GM12801 (cell line): Measurements from ENCODE around the gene TBL1X.

Source experiments
- TF ChIP-seq, protein P1 (sequence below): IDR thresholded peaks from one replicate; pipeline ENCODE4 v1.5.1; 2011; ENCODE audit warnings: control low read depth; ENCODE audit not compliant: insufficient read length; ENCODE audit errors: extremely low read depth

TBL1X gene

DNA sequence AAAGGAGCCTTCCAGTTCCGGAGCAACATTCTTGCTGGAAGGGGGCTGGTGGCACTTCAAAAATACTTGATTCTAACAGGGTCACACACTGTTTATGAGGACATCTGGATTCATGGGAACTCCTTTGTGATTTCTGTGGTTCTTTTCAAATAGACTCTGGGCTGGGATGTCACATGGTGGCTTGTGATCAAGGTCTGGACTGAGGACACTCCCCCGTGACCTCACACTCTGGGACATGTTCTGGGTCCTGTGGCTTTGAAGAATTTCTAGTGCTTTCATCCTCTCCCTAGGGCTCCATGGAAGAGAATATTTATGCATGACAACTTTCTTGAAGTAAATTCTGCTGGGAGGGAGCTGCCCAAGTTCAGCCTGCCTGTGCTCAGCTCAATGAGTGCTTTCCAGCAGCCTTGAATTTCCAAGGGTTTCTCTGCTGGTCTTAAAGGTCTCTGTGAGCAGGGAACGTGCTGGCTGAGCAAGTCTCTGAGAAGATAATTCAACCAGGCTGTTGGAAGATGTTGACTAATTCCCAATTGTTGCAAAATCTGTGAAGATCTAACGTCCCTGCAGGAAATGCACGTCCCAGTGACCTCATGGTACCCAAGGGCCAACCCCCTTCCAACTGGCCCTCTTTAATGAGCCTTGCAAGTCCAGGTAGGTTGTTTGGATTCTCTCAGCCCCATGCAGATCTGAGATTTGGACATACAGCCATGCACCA is 264.5 kb downstream of the TBL1X start:
- TF ChIP-seq, protein P1, sequence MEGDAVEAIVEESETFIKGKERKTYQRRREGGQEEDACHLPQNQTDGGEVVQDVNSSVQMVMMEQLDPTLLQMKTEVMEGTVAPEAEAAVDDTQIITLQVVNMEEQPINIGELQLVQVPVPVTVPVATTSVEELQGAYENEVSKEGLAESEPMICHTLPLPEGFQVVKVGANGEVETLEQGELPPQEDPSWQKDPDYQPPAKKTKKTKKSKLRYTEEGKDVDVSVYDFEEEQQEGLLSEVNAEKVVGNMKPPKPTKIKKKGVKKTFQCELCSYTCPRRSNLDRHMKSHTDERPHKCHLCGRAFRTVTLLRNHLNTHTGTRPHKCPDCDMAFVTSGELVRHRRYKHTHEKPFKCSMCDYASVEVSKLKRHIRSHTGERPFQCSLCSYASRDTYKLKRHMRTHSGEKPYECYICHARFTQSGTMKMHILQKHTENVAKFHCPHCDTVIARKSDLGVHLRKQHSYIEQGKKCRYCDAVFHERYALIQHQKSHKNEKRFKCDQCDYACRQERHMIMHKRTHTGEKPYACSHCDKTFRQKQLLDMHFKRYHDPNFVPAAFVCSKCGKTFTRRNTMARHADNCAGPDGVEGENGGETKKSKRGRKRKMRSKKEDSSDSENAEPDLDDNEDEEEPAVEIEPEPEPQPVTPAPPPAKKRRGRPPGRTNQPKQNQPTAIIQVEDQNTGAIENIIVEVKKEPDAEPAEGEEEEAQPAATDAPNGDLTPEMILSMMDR = no peak

DNA sequence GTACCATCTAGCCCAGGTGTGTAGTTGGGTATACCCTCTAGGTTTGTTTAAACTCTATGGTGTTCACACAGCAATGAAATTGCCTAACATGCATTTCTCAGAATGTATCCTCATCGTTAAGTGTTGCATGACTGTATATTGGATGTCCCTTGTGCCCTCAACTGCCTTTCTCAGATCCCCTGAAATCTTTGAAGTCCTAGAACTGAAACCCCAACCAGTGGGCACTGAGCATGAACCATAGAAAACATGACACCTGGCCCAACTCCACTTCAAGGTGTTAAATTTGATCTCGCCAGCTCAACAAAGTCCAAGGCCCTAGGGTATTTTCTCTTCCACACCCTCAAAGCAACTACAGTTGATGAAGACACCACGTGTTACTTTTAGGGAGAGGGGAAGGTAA is 265.2 kb downstream of the TBL1X start:
- TF ChIP-seq, protein P1 = no peak

DNA sequence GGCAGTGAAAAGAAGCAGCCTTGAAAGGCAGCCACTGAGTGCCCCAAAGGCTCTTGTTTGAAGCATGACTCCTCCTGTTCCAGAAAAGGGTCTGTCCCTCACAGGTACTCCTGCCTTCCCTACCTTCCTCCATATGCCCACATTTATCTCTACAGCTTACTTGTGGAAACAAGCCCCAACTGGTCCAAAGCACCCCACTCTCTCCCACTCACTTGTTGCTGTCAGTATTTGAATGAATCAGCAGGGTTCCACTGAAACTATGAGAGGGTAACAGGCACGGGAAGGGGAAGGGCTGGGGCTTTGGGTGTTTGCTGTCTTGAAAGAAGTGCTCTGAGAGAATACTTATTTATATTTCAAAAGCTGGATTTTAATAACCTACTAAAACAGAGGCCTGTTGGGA is 265.9 kb downstream of the TBL1X start:
- TF ChIP-seq, protein P1 = no peak

DNA sequence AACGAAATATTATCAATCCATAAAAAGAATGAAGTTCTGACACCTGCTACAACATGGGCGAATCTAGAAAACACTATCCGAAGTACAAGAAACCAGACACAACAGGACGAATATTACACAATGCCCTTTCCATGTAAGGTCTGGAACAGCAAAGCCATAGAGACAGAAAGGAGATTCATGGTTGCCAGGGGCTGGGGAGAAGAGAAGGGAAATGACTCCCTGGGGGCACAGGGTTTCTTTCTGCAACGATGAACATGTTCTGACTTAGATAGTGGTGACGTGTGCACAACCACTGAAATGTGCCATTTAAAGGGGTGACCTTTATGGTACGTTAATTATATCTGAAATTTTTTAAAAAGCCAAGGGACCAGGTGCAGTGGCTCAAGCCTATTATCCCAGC is 272.5 kb downstream of the TBL1X start:
- TF ChIP-seq, protein P1 = no peak

DNA sequence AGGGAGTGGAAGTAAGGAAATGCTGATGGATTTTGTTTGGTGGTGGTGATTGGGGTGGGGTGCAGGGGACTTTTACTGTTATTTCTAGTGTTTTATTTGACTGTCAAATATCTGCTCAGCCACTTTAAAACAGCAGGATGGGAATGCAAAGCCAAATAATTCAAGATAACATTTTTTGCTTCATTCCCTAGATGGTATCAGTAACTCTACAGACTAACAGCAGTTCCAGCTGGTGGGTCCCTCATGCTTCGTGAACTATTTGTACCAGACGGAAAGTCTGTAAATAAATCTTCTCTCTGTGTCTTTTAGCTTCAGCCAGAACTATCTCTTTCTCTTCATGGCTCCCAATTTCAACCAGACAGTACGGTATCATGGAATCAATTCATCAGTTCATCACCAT is 273.3 kb downstream of the TBL1X start:
- TF ChIP-seq, protein P1 = no peak

DNA sequence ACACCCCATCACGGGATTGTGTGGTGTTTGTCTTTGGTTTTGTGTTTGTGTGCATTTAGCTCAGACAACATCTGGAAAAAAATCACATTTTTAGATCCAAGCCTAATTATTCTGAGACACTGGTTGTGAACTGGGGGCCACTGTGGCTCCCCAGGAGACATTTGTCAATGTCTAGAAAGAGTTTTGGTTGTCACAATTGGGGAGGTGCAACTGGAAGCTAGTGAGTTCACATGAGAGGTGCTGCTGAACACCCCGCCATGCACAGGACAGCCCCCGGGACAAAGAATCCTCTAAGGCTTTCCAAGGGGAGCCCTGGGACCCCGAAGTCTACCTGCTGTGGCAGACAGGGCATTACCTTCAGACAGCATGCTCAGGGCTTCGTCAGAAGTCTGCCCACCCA is 274.3 kb downstream of the TBL1X start:
- TF ChIP-seq, protein P1 = no peak

DNA sequence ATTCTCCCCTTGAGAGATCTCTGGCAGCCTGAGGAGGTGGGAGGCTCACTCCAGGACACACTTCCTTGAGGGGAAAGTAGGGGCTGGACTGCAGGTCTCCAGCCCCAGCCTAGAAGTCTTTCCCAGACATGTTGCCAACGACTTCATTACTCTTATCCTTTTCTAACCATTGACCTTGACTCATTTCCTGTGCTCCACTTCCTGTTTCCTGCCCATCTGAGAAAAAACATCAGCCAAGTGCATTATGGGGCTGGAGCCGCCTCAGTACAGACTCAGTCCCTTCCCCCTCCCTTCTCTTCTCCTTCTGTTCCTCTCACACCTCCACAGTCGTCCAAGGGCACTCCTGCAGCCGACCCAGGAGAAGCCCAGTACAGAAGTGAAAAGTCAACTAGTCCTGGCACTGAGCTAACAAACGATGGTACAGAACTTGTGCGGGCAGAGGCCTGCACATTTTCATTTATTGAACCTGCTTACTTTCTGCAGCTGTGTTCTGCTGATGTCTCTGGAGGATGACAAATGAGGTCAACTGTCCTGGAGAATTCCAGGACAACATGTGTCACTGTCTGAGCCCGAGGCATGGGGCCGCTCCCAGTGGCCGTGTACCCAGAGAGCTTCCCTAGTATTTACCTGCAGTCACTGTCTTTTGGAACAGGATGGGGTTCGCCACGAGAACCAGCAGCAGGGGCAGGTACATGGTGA is 280.7 kb downstream of the TBL1X start:
- TF ChIP-seq, protein P1 = no peak
